ENCODE data around the gene LRRIQ3. TPM values are rescaled to one million over a fixed set of nuclear protein-coding genes. Genes with fewer than 3 reads are reported as not detected.
"Not testable (repeated sequence)": the region's sequence is repeated elsewhere in the genome, so short reads cannot be mapped to it uniquely, and the experiment has no call there.

The LRRIQ3 gene
- total RNA-seq, 6 experiments from 2014 or later, result 0.33 to 2.3 (median 0.68) TPM; not detected in 1

- TF ChIP-seq POLR2A (IDR thresholded peaks at IDR 0.05), result no peak
- no peak for TF ChIP-seq CTCF (IDR thresholded peaks at IDR 0.05)
These were observed 36.5 kb downstream of the LRRIQ3 start for GRCh38 chr1:74161497-74161896.

GRCh38 chr1:74160046-74160445, 37.9 kb downstream of the LRRIQ3 start:
- H3K4me3 ChIP-seq, result no peak overlapping the region
- intact Hi-C loops (cut with DNase I), result no loop called here
- no peak for DNase-seq
- H3K27ac ChIP-seq, result no peak overlapping the region
- ATAC-seq, result no peak
- H3K36me3 ChIP-seq, result no peaks in the 10 kb centered on the region
- no peaks in the 10 kb centered on the region for H3K4me1 ChIP-seq
- no peaks in the 10 kb centered on the region for H3K27me3 ChIP-seq
- WGBS (ENCODE audit: insufficient coverage, low coverage, low lambda C conversion rate, missing lambda C conversion rate), result 34% methylated on average over 2 of the region's 2 CpGs
- H3K9me3 ChIP-seq, result no peaks in the 10 kb centered on the region
- TF ChIP-seq POLR2A (IDR thresholded peaks at IDR 0.05) (no peak), CTCF (IDR thresholded peaks at IDR 0.05) (no peak)

More at GRCh38 chr1:74161497-74161896, 36.5 kb downstream of the LRRIQ3 start:
- DNase-seq (no peak), ATAC-seq (no peak)
- no peak overlapping the region for H3K4me3 ChIP-seq
- intact Hi-C loops (cut with DNase I), result no loop called here
- H3K4me1 ChIP-seq, result no peaks in the 10 kb centered on the region
- H3K36me3 ChIP-seq, result no peaks in the 10 kb centered on the region
- no peaks in the 10 kb centered on the region for H3K27me3 ChIP-seq
- no peaks in the 10 kb centered on the region for H3K9me3 ChIP-seq
- H3K27ac ChIP-seq, result no peak overlapping the region

DNA sequence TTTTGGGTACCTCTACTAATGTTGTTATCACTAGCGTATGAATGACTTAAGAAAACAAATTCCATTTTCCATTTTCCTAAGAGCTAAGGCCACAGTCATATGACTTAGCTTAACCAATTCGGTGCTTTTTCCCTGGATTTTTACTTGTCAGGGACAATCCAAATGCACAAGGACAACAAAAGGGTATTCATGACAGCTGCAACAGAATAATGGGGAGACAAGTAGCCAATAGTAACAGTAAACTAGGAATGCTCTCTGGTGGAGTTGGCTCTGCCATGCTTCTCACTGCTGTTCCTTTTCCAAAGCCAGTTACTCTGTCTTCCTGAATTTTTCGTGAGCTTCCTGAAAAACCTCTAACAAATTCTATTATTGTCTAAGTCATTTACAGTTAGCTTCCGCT, 52.9 kb downstream of the LRRIQ3 start:
- no peaks in the 10 kb centered on the region for H3K27me3 ChIP-seq
- intact Hi-C loops (cut with DNase I), result no loop called here
- DNase-seq (no peak), ATAC-seq (no peak)
- H3K9me3 ChIP-seq, result no peaks in the 10 kb centered on the region
- no peak overlapping the region for H3K27ac ChIP-seq
- TF ChIP-seq CTCF (IDR thresholded peaks at IDR 0.05) (no peak), POLR2A (IDR thresholded peaks at IDR 0.05) (no peak)
- H3K4me1 ChIP-seq, result no peaks in the 10 kb centered on the region
- 72% methylated on average over 4 of the region's 4 CpGs for WGBS (ENCODE audit: insufficient coverage, low coverage, low lambda C conversion rate, missing lambda C conversion rate)
- H3K4me3 ChIP-seq, result no peak overlapping the region
- H3K36me3 ChIP-seq, result no peaks in the 10 kb centered on the region

DNA sequence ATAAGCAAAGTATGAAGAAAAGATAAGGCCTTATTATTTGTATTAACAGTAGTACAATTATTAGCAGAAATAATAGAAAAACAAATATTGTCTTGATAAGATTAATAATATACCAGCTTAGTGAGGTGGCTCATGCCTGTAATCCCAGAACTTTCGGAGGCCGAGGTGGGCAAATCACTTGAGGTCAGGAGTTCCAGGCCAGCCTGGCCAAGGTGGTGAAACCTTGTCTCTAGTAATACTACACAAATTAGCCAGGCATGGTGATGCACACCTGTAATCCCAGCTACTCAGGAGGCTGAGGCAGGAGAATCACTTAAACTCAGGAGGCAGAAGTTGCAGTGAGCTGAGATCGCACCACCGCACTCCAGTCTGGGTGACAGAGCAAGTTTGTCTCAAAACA, 80.6 kb downstream of the LRRIQ3 start:
- H3K36me3 ChIP-seq; H3K9me3 ChIP-seq; intact Hi-C loops (cut with DNase I); DNase-seq; H3K27ac ChIP-seq; H3K4me1 ChIP-seq; H3K27me3 ChIP-seq; ATAC-seq; H3K4me3 ChIP-seq: not testable (repeated sequence)
- 85% methylated on average over 4 of the region's 4 CpGs for WGBS (ENCODE audit: insufficient coverage, low coverage, low lambda C conversion rate, missing lambda C conversion rate)

DNA sequence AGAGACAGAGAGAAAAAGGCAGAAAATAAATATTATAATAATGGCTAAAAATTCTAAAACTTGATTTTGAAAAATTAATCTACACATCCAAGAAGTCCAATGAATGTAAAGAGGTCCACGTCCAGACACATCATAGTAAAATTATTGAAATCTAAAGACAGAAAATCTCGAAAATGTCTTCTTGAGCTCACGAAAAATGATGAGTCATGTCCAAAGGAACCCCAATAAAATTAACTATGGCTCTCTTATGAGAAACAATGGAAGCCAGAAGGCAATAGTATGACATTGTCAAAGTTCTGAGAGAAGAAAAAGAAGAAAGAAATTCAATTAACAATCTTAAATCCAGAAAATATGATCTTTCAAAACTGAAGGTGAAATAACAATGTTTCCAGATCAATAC, 84.6 kb downstream of the LRRIQ3 start:
- DNase-seq (no peak), ATAC-seq (no peak)
- Histone ChIP-seq H3K27ac (no peak overlapping the region), H3K4me1 (no peaks in the 10 kb centered on the region), H3K9me3 (no peaks in the 10 kb centered on the region), H3K36me3 (no peaks in the 10 kb centered on the region), H3K4me3 (no peak overlapping the region), H3K27me3 (no peaks in the 10 kb centered on the region)
- TF ChIP-seq POLR2A (IDR thresholded peaks at IDR 0.05), result no peak
- no peak for TF ChIP-seq CTCF (IDR thresholded peaks at IDR 0.05)
- intact Hi-C loops (cut with DNase I), result no loop called here
- 37% methylated on average over 3 of the region's 3 CpGs for WGBS (ENCODE audit: insufficient coverage, low coverage, low lambda C conversion rate, missing lambda C conversion rate)

Data from right lobe of liver (tissue), 6 donors.